ENCODE data around the gene CYB561D2.
A peak's percentile ranks its signal among the peaks of the same experiment; 100 is the strongest.

CYB561D2 gene

DNA sequence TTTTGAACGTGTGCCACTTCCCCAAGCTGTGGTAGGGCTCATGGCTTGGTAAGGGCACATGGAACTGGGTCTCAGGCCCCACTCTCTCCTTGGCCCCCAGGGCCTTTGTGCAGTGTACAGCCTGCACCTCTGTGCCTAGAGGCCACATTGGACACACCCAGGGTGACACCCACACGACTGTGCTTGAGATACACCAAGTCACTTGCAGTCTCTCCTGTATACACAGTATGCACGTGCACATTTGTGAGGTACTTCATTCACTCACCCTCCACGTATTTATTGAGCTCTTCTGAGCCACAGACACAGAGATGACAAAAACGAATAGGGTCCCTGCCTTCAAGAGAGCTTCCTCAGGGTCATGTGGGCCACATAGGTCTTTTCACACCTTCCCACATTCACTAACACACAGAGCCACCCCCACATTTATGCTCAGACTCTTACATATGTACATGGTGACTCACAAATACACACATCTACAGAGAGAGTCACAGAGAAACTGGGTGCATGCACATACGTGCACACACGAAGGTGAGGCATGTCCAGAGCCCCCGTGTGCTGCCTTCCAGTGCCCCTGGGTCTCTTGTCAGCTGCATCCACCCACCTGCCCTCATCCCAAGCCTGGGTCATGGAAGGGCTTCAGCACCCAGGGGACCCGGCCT lies 18.5 kb downstream of the CYB561D2 start:
- no peak for DNase-seq

GRCh38 chr3:50370594-50370993 lies 19.9 kb downstream of the CYB561D2 start:
- no peak for DNase-seq

DNA sequence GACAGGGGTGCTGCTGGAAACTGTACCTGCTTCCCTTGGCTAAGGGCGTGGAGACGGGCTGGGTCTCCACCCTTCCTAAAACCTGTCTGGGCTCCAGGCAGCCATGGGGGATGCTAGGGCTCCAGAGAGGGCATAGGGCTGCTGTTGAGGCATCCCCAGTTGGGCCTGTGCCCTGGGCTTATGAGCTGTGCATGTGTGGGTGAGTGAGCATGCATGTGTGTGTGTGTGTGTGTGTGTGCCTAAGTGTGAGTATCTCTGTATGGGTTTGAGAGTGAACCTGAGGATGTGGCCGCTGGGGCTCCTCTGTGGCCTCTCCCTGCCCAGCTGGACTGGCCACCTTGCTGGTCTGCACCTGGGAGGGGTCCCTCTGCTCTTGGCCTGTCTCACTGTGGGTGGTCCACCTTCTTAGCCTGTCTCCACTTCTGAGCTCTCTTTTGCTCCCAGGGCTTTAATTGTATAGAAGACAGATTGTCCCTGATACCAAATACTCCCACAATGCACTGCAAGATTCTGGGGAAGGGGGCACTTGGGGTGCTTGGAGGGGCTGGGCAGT lies 20.5 kb downstream of the CYB561D2 start:
- no peak for DNase-seq

DNA sequence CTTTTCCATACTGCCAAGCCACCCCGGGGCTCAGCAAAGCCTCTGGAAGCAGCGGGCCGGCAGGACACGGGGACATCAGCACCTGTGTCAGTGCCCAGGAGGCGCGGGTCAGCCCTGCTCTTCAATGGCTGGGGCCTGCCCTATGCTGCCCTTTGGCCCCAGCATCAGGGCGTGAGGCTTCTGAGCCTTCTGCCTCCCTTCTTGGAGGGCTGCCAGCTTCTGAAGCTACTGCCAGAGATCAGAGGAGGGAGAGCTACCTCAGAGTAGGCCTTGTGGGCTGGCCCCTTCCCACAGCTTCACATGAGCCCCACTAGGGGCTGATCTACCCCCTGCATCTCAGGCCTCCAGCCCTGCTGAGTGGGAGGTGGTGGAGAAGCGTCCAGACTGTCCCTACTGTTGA lies 21.7 kb downstream of the CYB561D2 start:
- peak; percentile 14 for DNase-seq

GRCh38 chr3:50373146-50374051 lies 22.7 kb downstream of the CYB561D2 start:
- no peak for DNase-seq

- DNase-seq: no peak
These were observed 23.9 kb downstream of the CYB561D2 start for GRCh38 chr3:50374363-50375257.

DNA sequence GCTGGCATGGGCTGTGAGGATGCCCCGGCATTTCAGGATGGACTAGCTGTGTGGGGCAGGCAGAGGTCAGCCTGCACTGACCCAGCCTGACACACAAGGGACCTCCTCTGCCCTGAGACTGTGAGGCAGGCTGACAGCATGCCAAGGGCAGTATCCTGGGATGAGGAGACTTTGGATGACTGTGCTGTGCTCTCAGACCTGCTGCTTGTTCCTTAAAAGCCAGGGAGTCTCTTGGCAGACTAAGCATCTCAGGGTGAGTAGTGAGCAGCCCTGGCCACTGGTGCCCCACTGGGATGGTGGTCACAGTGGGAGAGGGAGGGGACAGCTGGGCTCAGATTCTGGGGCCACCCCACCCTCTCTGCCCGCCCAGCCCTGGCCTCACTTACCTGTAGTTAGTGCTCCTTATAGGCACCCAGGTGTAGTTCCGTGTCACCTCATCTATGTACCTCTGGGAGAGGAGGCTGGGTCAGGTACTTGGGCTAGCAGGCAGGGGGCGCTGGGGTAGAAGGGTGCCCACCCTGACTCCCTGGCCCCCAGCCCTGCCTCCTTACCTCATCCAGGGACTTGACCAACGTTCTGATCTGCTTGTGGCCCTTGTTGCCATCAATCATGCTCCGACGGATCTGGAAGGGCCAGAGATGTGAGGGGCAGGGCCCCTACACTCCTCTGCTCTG lies 24.7 kb downstream of the CYB561D2 start:
- DNase-seq: no peak

DNA sequence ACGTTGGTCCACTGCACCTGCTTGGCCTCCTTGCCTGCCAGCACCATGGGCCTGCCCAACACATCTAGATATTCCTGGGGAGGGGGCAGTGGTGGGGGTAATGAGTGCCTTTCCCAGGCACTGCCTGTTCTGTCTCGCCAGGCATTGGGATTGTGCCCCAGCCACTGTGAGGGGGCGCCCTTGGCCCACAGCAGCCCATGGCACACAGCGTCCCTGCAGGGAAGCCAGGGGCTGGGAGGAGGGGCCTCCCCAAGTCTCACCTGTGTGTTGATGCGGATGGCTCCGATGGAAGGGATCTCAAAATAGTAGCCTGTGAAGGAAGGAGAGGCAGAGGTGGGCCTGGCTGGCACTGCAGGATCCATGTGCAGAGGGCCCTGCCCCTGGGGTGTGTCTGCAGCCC lies 27.4 kb downstream of the CYB561D2 start:
- DNase-seq: no peak

- DNase-seq: no peak
These were observed 28.1 kb downstream of the CYB561D2 start for GRCh38 chr3:50378757-50379156.

DNA sequence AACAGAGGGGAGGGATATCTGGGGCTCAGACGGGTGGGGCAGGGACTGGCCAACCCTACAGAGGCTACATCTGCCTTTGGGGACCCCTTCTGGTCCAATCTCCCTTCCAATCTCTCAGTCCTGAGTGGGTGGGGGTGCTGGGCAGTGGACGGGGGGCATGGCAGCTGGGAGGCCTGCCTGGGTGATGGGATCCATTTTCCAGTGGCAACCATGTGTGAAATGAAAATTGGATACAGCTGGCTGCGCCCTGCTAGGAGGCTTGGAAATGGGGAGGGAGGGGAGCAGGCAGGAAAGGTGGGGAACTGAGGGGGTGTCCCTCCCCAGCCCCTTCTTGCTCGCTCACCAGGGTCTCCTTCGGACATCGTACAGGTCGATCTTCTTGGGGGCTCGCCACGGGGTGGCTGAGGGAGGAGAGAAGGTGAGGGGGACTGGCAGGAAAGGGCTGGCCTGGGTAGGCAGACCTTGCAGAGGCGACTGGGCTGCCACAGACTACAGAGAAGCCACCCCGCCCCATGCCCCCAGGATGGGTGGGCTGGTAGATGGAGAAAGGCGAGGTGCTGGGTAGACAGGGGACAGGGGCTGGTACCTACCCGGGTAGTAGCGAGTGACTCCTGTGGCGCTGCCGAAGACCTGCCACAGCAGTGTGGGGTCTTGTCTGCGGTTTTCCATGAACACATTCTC lies 29.9 kb downstream of the CYB561D2 start:
- DNase-seq: no peak

GRCh38 chr3:50381383-50381782 lies 30.7 kb downstream of the CYB561D2 start:
- DNase-seq: no peak

GRCh38 chr3:50382722-50383121 lies 32.1 kb downstream of the CYB561D2 start:
- DNase-seq: no peak

GRCh38 chr3:50383750-50384149 lies 33.1 kb downstream of the CYB561D2 start:
- DNase-seq: no peak

DNA sequence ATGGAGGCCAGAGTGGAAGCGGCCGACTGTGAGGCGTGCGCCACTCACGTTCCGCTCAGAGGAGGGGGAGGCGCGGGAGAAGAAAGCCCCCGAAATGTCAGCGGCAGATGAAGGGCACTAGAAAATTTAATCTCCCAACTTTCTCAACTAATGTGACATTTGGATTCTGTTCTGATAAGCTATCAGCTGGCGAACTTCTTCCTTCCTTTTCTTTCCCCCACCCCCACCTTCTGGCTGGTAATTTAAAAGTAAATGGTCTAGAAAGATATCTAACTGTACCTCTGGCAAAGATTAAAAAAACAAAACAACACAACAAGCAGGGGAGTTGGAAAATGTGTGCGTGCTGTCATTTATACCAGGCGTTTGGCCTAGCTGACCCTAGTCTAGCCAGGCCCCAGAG lies 35.1 kb downstream of the CYB561D2 start:
- DNase-seq: no peak

GRCh38 chr3:50388016-50388719 lies 37.5 kb downstream of the CYB561D2 start:
- no peak for DNase-seq

DNA sequence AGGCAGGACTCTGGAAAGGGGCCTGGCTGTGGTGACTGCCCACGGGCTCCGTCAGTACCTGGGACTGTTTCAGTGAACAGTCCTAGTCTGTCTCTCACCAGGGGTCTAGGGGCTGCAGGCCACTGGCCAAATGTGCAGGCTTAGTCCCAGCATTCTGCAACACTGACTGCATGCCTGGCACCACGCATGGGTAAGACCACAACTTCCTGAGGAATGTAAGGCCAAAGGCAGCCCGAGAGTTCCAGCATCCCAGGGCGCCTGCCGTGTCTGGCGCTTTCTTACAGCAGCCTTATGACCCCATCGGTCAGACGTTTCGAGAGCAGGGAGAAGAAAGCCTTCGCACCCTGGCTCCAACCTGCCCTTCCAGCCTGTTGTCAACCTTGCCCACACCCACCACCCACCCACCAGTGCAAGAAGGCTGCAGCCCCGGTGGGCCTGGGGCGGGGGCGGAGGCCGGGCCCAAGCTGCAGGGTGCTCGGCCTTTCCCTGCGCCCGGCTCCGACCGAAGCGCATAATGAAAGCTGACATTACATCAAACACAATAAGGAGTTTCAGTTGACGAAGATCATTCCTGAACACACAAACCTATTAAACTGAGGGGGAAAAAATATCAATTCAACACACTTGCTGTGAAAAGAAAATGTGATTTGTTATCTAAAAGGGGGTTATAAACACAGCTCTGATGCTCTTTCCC lies 38.2 kb downstream of the CYB561D2 start:
- no peak for DNase-seq

GRCh38 chr3:50389414-50389767 lies 38.7 kb downstream of the CYB561D2 start:
- no peak for DNase-seq

DNA sequence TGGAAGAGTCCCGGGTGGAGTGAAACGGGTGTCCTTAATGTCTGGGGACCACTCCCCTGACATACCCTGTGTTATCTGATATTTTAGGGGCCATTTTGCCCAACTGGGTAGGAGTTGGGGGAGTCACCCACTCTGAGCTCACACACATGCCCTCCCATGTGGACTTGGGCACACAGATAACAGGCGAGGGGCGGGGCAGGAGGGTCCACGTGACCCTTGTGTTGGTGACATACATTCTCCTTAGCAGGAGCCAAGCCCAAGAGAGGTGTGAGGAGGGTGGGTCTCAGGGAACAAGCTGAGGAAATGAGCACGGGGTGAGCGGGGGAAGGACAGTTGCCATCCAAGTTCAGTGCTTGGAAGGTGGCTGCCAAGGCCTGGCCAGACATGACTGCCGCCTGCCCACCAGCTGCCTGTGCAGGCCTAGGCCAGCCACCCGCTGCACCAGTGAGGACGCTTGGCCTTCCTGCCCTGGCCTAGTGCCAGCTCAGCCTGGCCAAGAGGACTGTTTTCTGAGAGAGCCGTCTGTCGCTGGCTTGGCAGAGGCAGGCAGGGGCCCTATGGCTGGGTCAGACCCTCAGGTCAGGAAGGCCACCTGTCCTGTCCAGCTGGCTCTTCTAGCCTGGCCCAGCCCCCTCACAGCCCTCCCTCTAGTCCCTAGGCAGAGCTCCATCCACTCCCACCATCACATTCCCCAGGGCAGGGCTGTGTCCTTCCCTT lies 40.0 kb downstream of the CYB561D2 start:
- no peak for DNase-seq

DNA sequence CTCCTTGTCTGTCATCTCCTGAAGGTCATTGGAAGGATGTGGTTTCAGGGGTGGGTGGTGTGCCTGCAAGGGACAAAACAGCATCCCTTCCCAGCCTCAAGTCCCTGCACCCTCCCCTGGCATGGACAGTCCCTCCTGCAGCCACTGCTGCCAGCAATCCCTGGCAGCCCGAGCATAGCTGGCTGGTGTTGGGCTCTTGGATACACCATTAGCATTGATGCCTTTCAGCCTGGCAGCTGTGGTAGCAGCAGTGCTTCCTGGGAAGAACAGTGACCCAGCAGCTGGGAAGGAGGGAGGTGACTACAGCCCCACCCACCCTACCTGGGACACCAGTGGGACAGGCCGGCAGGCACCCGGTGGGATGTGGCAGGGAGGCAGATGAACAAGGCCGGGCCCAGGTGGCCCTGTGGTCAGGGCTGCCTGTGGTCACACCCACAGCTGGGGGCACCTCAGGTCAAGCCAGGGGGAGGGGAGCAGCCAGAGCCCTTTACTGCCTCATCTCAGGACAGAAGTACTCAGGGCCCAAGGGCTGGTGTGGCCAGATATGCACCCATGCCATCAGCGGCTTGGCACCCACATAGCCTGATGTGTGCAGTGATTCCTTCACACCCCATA lies 41.5 kb downstream of the CYB561D2 start:
- no peak for DNase-seq

All from effector CD8-positive, alpha-beta T cell (primary cell).